Measurements from ENCODE around the gene NTN1.

DNA sequence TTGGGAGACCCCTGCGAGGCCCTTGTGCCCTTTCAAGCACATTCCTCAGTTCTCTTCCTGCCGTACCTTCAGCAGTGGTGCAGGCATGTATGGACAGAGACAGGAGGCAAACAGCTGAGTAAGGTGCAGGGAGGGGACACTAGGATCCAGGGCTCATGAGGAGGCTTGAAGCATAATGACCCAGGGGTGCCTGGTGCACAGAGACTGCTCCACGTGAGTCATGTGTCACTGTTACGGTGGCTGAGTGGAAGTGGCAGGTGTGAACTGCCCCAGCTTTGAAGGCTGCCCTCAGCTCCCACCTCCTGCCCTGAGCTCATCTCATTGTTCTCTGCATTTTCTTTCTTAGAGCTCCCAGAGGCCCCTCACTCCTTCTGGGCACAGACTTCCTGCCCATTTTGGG lies 124.8 kb downstream of the NTN1 start:
- TF ChIP-seq, protein P1, sequence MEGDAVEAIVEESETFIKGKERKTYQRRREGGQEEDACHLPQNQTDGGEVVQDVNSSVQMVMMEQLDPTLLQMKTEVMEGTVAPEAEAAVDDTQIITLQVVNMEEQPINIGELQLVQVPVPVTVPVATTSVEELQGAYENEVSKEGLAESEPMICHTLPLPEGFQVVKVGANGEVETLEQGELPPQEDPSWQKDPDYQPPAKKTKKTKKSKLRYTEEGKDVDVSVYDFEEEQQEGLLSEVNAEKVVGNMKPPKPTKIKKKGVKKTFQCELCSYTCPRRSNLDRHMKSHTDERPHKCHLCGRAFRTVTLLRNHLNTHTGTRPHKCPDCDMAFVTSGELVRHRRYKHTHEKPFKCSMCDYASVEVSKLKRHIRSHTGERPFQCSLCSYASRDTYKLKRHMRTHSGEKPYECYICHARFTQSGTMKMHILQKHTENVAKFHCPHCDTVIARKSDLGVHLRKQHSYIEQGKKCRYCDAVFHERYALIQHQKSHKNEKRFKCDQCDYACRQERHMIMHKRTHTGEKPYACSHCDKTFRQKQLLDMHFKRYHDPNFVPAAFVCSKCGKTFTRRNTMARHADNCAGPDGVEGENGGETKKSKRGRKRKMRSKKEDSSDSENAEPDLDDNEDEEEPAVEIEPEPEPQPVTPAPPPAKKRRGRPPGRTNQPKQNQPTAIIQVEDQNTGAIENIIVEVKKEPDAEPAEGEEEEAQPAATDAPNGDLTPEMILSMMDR (IDR thresholded peaks at IDR 0.05) = no peak
- TF ChIP-seq, protein P2, sequence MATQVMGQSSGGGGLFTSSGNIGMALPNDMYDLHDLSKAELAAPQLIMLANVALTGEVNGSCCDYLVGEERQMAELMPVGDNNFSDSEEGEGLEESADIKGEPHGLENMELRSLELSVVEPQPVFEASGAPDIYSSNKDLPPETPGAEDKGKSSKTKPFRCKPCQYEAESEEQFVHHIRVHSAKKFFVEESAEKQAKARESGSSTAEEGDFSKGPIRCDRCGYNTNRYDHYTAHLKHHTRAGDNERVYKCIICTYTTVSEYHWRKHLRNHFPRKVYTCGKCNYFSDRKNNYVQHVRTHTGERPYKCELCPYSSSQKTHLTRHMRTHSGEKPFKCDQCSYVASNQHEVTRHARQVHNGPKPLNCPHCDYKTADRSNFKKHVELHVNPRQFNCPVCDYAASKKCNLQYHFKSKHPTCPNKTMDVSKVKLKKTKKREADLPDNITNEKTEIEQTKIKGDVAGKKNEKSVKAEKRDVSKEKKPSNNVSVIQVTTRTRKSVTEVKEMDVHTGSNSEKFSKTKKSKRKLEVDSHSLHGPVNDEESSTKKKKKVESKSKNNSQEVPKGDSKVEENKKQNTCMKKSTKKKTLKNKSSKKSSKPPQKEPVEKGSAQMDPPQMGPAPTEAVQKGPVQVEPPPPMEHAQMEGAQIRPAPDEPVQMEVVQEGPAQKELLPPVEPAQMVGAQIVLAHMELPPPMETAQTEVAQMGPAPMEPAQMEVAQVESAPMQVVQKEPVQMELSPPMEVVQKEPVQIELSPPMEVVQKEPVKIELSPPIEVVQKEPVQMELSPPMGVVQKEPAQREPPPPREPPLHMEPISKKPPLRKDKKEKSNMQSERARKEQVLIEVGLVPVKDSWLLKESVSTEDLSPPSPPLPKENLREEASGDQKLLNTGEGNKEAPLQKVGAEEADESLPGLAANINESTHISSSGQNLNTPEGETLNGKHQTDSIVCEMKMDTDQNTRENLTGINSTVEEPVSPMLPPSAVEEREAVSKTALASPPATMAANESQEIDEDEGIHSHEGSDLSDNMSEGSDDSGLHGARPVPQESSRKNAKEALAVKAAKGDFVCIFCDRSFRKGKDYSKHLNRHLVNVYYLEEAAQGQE (IDR thresholded peaks at IDR 0.05; ENCODE audit: insufficient read depth in 1 of 2, low read depth in 2 of 2, low read length in 1 of 2) = no peak
- TF ChIP-seq SIN3A (IDR thresholded peaks at IDR 0.05; ENCODE audit: borderline replicate concordance, insufficient read depth, low read depth, low read length) (no peak), TCF7L2 (IDR thresholded peaks at IDR 0.05; ENCODE audit: low read depth, low read length) (no peak), POLR2AphosphoS5 (IDR thresholded peaks at IDR 0.05; ENCODE audit: low read depth, low read length) (no peak)
